Motor neuron (in vitro differentiated cells): ENCODE measurements around the gene TLK1. TPM values are rescaled to one million over a fixed set of nuclear protein-coding genes. Genes with fewer than 3 reads are reported as not detected.

Experiments
- ATAC-seq, 8 experiments: fragments of 200-7000 bp; cut with Tn5 transposase; replicated peaks in 6 of 8; 2 replicates each; pipeline ENCODE4 v1.8.0; 2021; ENCODE audit warnings: mild to moderate bottlenecking in 8 of 8, moderate library complexity in 8 of 8
- H3K27ac ChIP-seq, 2 donors: fragments of 250-450 bp; sonication (Bioruptor Pico); 2 replicates each; pipeline ENCODE4 v1.9.0; 2021; ENCODE audit warnings: antibody characterized with exemption in 2 of 2, mild to moderate bottlenecking in 2 of 2, moderate library complexity in 1 of 2
- H3K4me1 ChIP-seq, 2 donors: fragments of 250-450 bp; sonication (Bioruptor Pico); replicated peaks in 1 of 2; 2 replicates each; pipeline ENCODE4 v1.6.1; 2021; ENCODE audit warnings: antibody characterized with exemption in 2 of 2, mild to moderate bottlenecking in 2 of 2, moderate library complexity in 1 of 2
- H3K4me3 ChIP-seq, 5 donors: fragments of 250-450 bp; sonication (Bioruptor Pico); 2 replicates each; pipeline ENCODE4 v1.9.0; 2021; ENCODE audit warnings: antibody characterized with exemption in 5 of 5, mild to moderate bottlenecking in 5 of 5, moderate library complexity in 4 of 5
- WGBS, 10 experiments: fragments of 450-650 bp; shearing (Covaris generic); methylation state at CpG; one replicate each; pipeline ENCODE4 v1.0.0; 2022; 5-methylcytosine and 5-hydroxymethylcytosine counted together
- in situ Hi-C, 9 experiments: fragments of 400-800 bp; cut with MboI; loops; one replicate each; pipeline ENCODE4 v1.15.0; 2021; ENCODE audit warnings: low sequenced_read_pairs in 9 of 9, low pct_unique_long_range_greater_than_20kb in 2 of 9; ENCODE audit not compliant: unreplicated experiment in 9 of 9
- total RNA-seq, 8 experiments: library from RNA; unstranded; fragments of 300-600 nt; gene quantifications; 2 replicates each; pipeline versions ENCODE4 v1.2.3 to v1.2.4, GENCODE V29; 2022

The TLK1 gene
- total RNA-seq, 8 experiments from 2014 or later = 12.5 to 46.7 (median 22.6) TPM

- H3K4me3 ChIP-seq = no peak overlapping the region
- no peak for ATAC-seq
- no peak overlapping the region for H3K27ac ChIP-seq
- H3K4me1 ChIP-seq = no peaks in the 10 kb centered on the region
- in situ Hi-C loops = no loop called here
- 66 to 100% (median 92%) methylated on average over 1 to 5 of the region's 6 CpGs; no CpG with 5 or more reads in 4 of the 10 experiments for WGBS, 10 experiments
These were observed 217.1 kb downstream of the TLK1 start for GRCh38 chr2:170943596-170943995.

- WGBS, 10 experiments = 0 to 100% (median 70%) methylated on average over 1 of the region's 1 CpG
- Histone ChIP-seq H3K27ac (no peak overlapping the region), H3K4me1 (no peaks in the 10 kb centered on the region), H3K4me3 (no peak overlapping the region)
- in situ Hi-C loops = no loop called here
- ATAC-seq = no peak
These were observed 217.7 kb downstream of the TLK1 start for GRCh38 chr2:170943041-170943440.

DNA sequence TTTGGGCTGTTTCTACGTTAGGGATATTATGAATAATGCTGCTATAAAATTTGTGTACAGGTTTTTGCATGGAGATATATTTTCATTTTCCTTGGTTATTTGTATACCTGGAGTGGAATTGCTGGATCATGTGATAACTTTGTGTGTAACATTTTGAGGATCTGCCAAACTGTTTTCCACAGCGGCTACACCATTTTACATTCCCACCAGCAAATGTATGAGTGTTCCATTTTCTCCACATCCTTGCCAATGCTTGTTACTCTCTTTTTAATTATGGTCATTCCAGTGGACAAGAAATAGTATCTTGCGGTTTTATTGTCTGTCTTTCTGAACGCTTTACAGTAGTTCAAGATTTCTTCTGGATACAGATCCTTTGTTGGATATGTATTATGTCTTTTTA, 218.1 kb downstream of the TLK1 start:
- Histone ChIP-seq H3K4me3 (no peak overlapping the region), H3K27ac (no peak overlapping the region), H3K4me1 (no peaks in the 10 kb centered on the region)
- WGBS, 10 experiments = 40 to 100% (median 94%) methylated on average over 2 to 4 of the region's 4 CpGs
- in situ Hi-C loops = no loop called here
- no peak for ATAC-seq

Other genes with a start within 250 kb of the TLK1 start
- 10 to 100 TPM; 31.9 to 62.9 (median 46.7) TPM for gene GORASP2, start 231.6 kb downstream of the TLK1 start, total RNA-seq